HEK293 (cell line): ENCODE results near the gene PSMG1.

Experiments used
- CTCF ChIA-PET: fragments of 350-600 bp; formaldehyde crosslinking; extraction: SDS; loops from one replicate; lab custom pipeline; 2021; ENCODE audit warnings: antibody characterized with exemption; lab: Yijun Ruan, JAX
- POLR2A ChIA-PET: fragments of 300-600 bp; formaldehyde crosslinking; extraction: SDS; loops from one replicate; lab custom pipeline; 2020; ENCODE audit warnings: antibody characterized with exemption, inconsistent platforms; lab: Yijun Ruan, JAX
- H3K27ac ChIP-seq: fragments of 200-500 bp; sonication (Bioruptor generic); 2 replicates; pipeline ENCODE4 v1.5.1; 2014; ENCODE audit warnings: low read depth, low read length, control low read depth, inconsistent platforms; ENCODE audit errors: extremely low read depth
- H3K36me3 ChIP-seq, 2 experiments: fragments of 200-500 bp in 1 of 2; sonication (Bioruptor generic) in 1 of 2; 1 replicate in 1 of 2; 2 replicates in 1 of 2; pipeline ENCODE4 v1.5.1; 2014 to 2017; ENCODE audit warnings: inconsistent platforms in 2 of 2, low read length in 2 of 2; ENCODE audit not compliant: control insufficient read depth in 2 of 2, insufficient read depth in 1 of 2
- H3K4me1 ChIP-seq: fragments of 200-500 bp; sonication (Bioruptor generic); 2 replicates; pipeline ENCODE4 v1.5.1; 2014; ENCODE audit warnings: mild to moderate bottlenecking, low read length, inconsistent platforms; ENCODE audit not compliant: control insufficient read depth, insufficient read depth
- H3K4me3 ChIP-seq: 2 replicates; pipeline ENCODE4 v1.5.1; 2011; ENCODE audit warnings: low read depth, mild to moderate bottlenecking, control low read depth, low read length, moderate library complexity
- H3K9me3 ChIP-seq: fragments of 200-500 bp; sonication (Bioruptor generic); 2 replicates; pipeline ENCODE4 v1.5.1; 2014; ENCODE audit warnings: low read depth, low read length, inconsistent platforms; ENCODE audit not compliant: control insufficient read depth, insufficient read depth
- GLIS1 ChIP-seq: fragments of 450-650 bp; formaldehyde crosslinking; IDR thresholded peaks from 2 replicates; pipeline ENCODE4 v1.5.1; 2016; ENCODE audit warnings: missing biosample characterization, missing genetic modification characterization
- HOXD13 ChIP-seq: sonication (generic); formaldehyde crosslinking; IDR thresholded peaks from 2 replicates; pipeline ENCODE4 v1.8.0; 2022; ENCODE audit warnings: missing genetic modification reagents, borderline replicate concordance
- SALL2 ChIP-seq: fragments of 450-650 bp; formaldehyde crosslinking; IDR thresholded peaks from 2 replicates; pipeline ENCODE4 v1.5.0; 2017; ENCODE audit warnings: missing biosample characterization, mild to moderate bottlenecking, missing genetic modification characterization, borderline replicate concordance
- ZBTB11 ChIP-seq: fragments of 450-650 bp; formaldehyde crosslinking; conservative IDR thresholded peaks from 2 replicates; pipeline ENCODE4 v1.5.1; 2016; ENCODE audit warnings: low read depth, missing biosample characterization, missing genetic modification characterization
- ZNF140 ChIP-seq: fragments of 450-650 bp; formaldehyde crosslinking; IDR thresholded peaks from 2 replicates; pipeline ENCODE4 v1.5.1; 2016; ENCODE audit warnings: missing biosample characterization, missing genetic modification characterization
- ZNF155 ChIP-seq: fragments of 450-650 bp; formaldehyde crosslinking; IDR thresholded peaks from 2 replicates; pipeline ENCODE4 v1.5.1; 2016; ENCODE audit warnings: missing biosample characterization, missing genetic modification characterization
- ZNF2 ChIP-seq: fragments of 450-650 bp; formaldehyde crosslinking; IDR thresholded peaks from 2 replicates; pipeline ENCODE4 v1.5.1; 2016; ENCODE audit warnings: missing biosample characterization, missing genetic modification characterization
- ZNF350 ChIP-seq: fragments of 450-650 bp; formaldehyde crosslinking; IDR thresholded peaks from 2 replicates; pipeline ENCODE4 v1.5.0; 2017; ENCODE audit warnings: missing biosample characterization, mild to moderate bottlenecking, missing genetic modification characterization
- ZNF529 ChIP-seq: fragments of 450-650 bp; formaldehyde crosslinking; IDR thresholded peaks from 2 replicates; pipeline ENCODE4 v1.5.1; 2017; ENCODE audit warnings: missing genetic modification characterization, missing biosample characterization; ENCODE audit not compliant: insufficient replicate concordance
- ZNF530 ChIP-seq: fragments of 450-650 bp; formaldehyde crosslinking; IDR thresholded peaks from 2 replicates; pipeline ENCODE4 v1.5.1; 2016; ENCODE audit warnings: low read depth, missing biosample characterization, missing genetic modification characterization
- ZNF549 ChIP-seq: fragments of 450-650 bp; IDR thresholded peaks from 2 replicates; pipeline ENCODE4 v1.5.1; 2018; ENCODE audit warnings: missing biosample characterization, missing genetic modification characterization, mild to moderate bottlenecking, inconsistent platforms, moderate library complexity
- ZSCAN30 ChIP-seq: fragments of 450-650 bp; IDR thresholded peaks from 2 replicates; pipeline ENCODE4 v1.5.1; 2018; ENCODE audit warnings: missing biosample characterization, mild to moderate bottlenecking, missing genetic modification characterization, moderate library complexity
- ZSCAN4 ChIP-seq: fragments of 450-650 bp; formaldehyde crosslinking; IDR thresholded peaks from 2 replicates; pipeline ENCODE4 v1.5.1; 2017; ENCODE audit warnings: missing biosample characterization, missing genetic modification characterization
- TF ChIP-seq, protein P1 (sequence below): fragments of 450-650 bp; formaldehyde crosslinking; IDR thresholded peaks from 2 replicates; pipeline ENCODE4 v1.5.1; 2017; ENCODE audit warnings: missing biosample characterization, missing genetic modification characterization
- TF ChIP-seq, protein P2 (sequence below): fragments of 450-650 bp; formaldehyde crosslinking; IDR thresholded peaks from 2 replicates; pipeline ENCODE4 v1.5.1; 2017; ENCODE audit warnings: missing biosample characterization, missing genetic modification characterization
- TF ChIP-seq, protein P3 (sequence below): fragments of 450-650 bp; formaldehyde crosslinking; IDR thresholded peaks from 2 replicates; pipeline ENCODE4 v1.5.1; 2016; ENCODE audit warnings: missing biosample characterization, missing genetic modification characterization

PSMG1 gene

DNA sequence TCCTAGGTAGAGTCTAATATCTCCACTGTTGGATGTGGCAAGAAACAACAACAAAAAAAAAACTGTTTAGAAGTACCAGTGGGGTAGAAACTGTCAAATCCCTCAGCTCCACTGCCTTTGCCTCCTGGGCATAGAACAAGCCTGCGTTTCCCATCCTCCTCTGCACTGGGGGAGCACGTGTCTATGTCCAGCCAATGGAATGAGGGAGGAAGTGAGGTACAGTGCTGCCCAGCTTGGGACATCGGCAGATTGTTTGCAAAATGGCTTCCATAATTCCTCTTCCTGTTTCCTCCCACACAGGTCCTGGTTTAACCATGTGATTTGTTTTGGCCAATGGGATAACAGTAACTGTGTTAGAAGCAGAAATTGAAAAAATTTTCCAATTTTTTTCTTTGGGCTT is 39.1 kb downstream of the PSMG1 start (continued):
- TF ChIP-seq GLIS1 (tag by site-specific recombination): no peak
- TF ChIP-seq, protein P1, sequence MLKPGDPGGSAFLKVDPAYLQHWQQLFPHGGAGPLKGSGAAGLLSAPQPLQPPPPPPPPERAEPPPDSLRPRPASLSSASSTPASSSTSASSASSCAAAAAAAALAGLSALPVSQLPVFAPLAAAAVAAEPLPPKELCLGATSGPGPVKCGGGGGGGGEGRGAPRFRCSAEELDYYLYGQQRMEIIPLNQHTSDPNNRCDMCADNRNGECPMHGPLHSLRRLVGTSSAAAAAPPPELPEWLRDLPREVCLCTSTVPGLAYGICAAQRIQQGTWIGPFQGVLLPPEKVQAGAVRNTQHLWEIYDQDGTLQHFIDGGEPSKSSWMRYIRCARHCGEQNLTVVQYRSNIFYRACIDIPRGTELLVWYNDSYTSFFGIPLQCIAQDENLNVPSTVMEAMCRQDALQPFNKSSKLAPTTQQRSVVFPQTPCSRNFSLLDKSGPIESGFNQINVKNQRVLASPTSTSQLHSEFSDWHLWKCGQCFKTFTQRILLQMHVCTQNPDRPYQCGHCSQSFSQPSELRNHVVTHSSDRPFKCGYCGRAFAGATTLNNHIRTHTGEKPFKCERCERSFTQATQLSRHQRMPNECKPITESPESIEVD (tag by site-specific recombination): no peak
- TF ChIP-seq HOXD13 (CRISPR knock-in tag): no peak
- TF ChIP-seq ZNF2 (tag by site-specific recombination): no peak
- no peak for TF ChIP-seq ZNF549 (tag by site-specific recombination)
- TF ChIP-seq ZNF155 (tag by site-specific recombination): no peak
- no peak for TF ChIP-seq SALL2
- TF ChIP-seq ZSCAN4 (tag by site-specific recombination): no peak

DNA sequence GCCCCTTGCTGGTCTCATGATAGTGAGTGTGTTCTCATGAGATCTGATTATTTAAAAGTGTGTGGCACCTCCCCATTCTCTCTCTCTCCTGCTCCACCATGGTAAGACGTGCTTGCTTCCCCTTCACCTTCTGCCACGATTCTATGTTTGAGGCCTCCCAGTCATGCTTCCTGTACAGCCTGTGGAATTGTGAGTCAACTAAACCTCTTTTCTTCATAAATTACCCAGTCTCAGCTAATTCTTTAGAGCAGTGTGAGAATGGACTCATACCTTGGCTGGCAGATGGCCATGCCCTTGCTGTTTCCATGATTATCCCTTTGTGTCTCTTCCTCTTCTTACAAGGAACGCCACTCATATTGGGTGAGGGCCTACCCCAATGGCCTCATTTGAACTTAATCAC is 40.3 kb downstream of the PSMG1 start:
- POLR2A ChIA-PET: no interaction called here
- Histone ChIP-seq H3K4me1 (0 out of 2 replicates have a peak, but pooled peaks cover under 1% of the 10 kb centered on the region), H3K27ac (no peak overlapping the region), H3K9me3 (no peaks in the 10 kb centered on the region), H3K36me3 (no peaks in the 10 kb centered on the region), H3K4me3 (no peak overlapping the region)
- TF ChIP-seq, protein P2, sequence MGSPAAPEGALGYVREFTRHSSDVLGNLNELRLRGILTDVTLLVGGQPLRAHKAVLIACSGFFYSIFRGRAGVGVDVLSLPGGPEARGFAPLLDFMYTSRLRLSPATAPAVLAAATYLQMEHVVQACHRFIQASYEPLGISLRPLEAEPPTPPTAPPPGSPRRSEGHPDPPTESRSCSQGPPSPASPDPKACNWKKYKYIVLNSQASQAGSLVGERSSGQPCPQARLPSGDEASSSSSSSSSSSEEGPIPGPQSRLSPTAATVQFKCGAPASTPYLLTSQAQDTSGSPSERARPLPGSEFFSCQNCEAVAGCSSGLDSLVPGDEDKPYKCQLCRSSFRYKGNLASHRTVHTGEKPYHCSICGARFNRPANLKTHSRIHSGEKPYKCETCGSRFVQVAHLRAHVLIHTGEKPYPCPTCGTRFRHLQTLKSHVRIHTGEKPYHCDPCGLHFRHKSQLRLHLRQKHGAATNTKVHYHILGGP (tag by site-specific recombination): no peak
- TF ChIP-seq ZSCAN30 (tag by site-specific recombination) (no peak), ZNF140 (tag by site-specific recombination) (no peak), ZNF530 (tag by site-specific recombination) (no peak), ZNF529 (tag by site-specific recombination) (no peak), ZBTB11 (tag by site-specific recombination) (no peak), ZNF350 (tag by site-specific recombination) (no peak)
- TF ChIP-seq, protein P3, sequence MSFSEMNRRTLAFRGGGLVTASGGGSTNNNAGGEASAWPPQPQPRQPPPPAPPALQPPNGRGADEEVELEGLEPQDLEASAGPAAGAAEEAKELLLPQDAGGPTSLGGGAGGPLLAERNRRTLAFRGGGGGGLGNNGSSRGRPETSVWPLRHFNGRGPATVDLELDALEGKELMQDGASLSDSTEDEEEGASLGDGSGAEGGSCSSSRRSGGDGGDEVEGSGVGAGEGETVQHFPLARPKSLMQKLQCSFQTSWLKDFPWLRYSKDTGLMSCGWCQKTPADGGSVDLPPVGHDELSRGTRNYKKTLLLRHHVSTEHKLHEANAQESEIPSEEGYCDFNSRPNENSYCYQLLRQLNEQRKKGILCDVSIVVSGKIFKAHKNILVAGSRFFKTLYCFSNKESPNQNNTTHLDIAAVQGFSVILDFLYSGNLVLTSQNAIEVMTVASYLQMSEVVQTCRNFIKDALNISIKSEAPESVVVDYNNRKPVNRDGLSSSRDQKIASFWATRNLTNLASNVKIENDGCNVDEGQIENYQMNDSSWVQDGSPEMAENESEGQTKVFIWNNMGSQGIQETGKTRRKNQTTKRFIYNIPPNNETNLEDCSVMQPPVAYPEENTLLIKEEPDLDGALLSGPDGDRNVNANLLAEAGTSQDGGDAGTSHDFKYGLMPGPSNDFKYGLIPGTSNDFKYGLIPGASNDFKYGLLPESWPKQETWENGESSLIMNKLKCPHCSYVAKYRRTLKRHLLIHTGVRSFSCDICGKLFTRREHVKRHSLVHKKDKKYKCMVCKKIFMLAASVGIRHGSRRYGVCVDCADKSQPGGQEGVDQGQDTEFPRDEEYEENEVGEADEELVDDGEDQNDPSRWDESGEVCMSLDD (tag by site-specific recombination): no peak
- CTCF ChIA-PET: interaction anchor here (0.6 kb wide), 1 partner anchor 356 kb away, joined by 3 read pairs; no protein-coding TSS in a partner anchor
